22Rv1 (cell line): ENCODE measurements around the gene PPP2R5A.

ENCODE experiments used
- H3K27ac ChIP-seq: fragments of 450-650 bp; 2 replicates; pipeline ENCODE4 v1.5.1; 2017
- ZFX ChIP-seq: fragments of 450-650 bp; IDR thresholded peaks from 2 replicates; pipeline ENCODE4 v1.6.1; 2017; ENCODE audit warnings: antibody characterized with exemption, borderline replicate concordance
- TF ChIP-seq, protein P1 (sequence below): fragments of 450-650 bp; IDR thresholded peaks from 2 replicates; pipeline ENCODE4 v1.5.1; 2017; ENCODE audit warnings: mild to moderate bottlenecking

Gene PPP2R5A

GRCh38 chr1:212397171-212397570 is 112.0 kb downstream of the PPP2R5A start:
- TF ChIP-seq ZFX, result no peak
- TF ChIP-seq, protein P1, sequence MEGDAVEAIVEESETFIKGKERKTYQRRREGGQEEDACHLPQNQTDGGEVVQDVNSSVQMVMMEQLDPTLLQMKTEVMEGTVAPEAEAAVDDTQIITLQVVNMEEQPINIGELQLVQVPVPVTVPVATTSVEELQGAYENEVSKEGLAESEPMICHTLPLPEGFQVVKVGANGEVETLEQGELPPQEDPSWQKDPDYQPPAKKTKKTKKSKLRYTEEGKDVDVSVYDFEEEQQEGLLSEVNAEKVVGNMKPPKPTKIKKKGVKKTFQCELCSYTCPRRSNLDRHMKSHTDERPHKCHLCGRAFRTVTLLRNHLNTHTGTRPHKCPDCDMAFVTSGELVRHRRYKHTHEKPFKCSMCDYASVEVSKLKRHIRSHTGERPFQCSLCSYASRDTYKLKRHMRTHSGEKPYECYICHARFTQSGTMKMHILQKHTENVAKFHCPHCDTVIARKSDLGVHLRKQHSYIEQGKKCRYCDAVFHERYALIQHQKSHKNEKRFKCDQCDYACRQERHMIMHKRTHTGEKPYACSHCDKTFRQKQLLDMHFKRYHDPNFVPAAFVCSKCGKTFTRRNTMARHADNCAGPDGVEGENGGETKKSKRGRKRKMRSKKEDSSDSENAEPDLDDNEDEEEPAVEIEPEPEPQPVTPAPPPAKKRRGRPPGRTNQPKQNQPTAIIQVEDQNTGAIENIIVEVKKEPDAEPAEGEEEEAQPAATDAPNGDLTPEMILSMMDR, result no peak
- no peak overlapping the region for H3K27ac ChIP-seq

- no peak overlapping the region for H3K27ac ChIP-seq
- TF ChIP-seq ZFX, result no peak
- TF ChIP-seq, protein P1, result no peak
These were observed 115.8 kb downstream of the PPP2R5A start for GRCh38 chr1:212401042-212401441.

DNA sequence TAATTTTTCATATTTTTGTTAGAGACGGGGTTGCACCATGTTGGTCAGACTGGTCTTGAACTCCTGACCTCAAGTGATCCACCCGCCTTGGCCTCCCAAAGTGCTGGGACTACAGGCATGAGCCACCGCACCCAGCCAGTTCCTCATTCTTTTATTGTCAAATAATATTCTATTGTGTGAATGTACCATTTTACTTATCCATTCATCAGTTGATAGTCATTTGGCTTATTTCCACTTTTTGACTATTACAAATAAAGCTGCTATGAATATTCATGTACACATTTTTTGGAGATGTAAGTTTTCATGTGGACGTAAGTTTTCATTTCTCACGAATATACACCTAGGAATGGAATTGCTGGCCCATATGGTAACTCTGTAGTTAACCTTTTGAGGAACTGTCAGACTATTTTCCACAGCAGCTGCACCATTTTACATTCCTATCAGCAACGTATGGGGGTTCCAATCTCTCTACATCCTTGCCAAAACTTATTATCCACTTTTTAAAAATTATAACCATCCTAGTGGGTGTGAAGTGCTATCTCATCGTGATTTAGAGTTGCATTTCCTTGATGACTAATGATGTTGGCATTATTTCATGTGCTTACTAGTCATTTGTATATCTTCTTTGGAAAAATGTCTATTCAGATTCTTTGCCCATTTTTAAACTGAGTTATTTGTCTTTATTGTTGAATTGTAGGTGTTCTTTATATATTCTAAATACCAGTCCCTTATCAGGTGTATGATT is 116.8 kb downstream of the PPP2R5A start:
- H3K27ac ChIP-seq, result no peak overlapping the region
- no peak for TF ChIP-seq ZFX
- TF ChIP-seq, protein P1, result no peak

DNA sequence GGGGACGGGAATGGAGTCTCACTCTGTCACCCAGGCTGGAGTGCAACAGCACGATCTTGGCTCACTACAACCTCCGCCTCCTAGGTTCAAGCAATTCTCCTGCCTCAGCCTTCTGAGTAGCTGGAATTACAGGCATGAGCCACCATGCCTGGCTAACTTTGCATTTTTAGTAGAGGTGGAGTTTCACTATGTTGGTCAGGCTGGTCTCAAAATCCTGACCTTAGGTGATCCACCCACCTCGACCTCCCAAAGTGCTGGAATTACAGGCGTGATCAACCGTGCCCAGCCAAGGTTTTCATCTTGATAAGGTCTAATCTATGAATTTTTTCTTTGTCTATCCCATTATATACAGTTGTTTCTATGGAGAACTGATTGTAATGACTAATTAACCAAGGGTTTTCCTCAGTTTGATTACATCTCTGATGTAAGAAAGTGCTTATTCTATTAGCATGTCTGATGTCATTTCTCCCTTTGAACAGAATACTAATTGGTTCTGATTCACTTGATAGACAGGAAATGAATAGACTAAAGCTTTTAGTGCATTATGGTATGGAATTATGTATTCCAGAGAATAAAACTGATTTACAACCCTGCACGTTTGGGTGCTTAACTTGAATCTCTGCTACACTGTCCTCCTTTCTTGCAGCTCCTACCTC is 117.6 kb downstream of the PPP2R5A start:
- no peak for TF ChIP-seq ZFX
- TF ChIP-seq, protein P1, result no peak
- no peak overlapping the region for H3K27ac ChIP-seq

GRCh38 chr1:212410231-212410820 is 125.1 kb downstream of the PPP2R5A start:
- no peak for TF ChIP-seq ZFX
- no peak overlapping the region for H3K27ac ChIP-seq
